ENCODE results near the gene PIWIL1.

PIWIL1 gene

GRCh38 chr12:130421896-130422295 is 84.2 kb downstream of the PIWIL1 start:
- FAIRE-seq (no peak), DNase-seq (ENCODE audit: insufficient read length, low spot score) (no peak)
- TF ChIP-seq, protein P1, sequence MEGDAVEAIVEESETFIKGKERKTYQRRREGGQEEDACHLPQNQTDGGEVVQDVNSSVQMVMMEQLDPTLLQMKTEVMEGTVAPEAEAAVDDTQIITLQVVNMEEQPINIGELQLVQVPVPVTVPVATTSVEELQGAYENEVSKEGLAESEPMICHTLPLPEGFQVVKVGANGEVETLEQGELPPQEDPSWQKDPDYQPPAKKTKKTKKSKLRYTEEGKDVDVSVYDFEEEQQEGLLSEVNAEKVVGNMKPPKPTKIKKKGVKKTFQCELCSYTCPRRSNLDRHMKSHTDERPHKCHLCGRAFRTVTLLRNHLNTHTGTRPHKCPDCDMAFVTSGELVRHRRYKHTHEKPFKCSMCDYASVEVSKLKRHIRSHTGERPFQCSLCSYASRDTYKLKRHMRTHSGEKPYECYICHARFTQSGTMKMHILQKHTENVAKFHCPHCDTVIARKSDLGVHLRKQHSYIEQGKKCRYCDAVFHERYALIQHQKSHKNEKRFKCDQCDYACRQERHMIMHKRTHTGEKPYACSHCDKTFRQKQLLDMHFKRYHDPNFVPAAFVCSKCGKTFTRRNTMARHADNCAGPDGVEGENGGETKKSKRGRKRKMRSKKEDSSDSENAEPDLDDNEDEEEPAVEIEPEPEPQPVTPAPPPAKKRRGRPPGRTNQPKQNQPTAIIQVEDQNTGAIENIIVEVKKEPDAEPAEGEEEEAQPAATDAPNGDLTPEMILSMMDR (IDR thresholded peaks at IDR 0.05; ENCODE audit: insufficient read depth, missing control alignments) = no peak
